HepG2 (cell line): Measurements from ENCODE around the gene MORF4L2. TPM values are rescaled to one million over a fixed set of nuclear protein-coding genes. Genes with fewer than 3 reads are reported as not detected.

Experiments used
- ATAD3A ChIP-seq: sonication (generic); formaldehyde crosslinking; IDR thresholded peaks from 2 replicates; pipeline ENCODE4 v1.4.0; 2020; ENCODE audit warnings: missing genetic modification reagents
- CEBPG ChIP-seq: IDR thresholded peaks from 2 replicates; pipeline ENCODE4 v1.6.1; 2016
- EP300 ChIP-seq, 3 experiments: sonication (generic) in 1 of 3; formaldehyde crosslinking in 1 of 3; IDR thresholded peaks; 2 replicates each; pipeline versions ENCODE4 v1.5.1 to v1.6.1; 2011 to 2020; ENCODE audit warnings: low read depth in 2 of 3, low read length in 2 of 3, borderline replicate concordance in 1 of 3, improper control_type of control experiment in 1 of 3, mild to moderate bottlenecking in 1 of 3, missing genetic modification reagents in 1 of 3, moderate library complexity in 1 of 3
- EZH2 ChIP-seq: conservative IDR thresholded peaks from 2 replicates; pipeline ENCODE4 v1.6.1; 2012; ENCODE audit warnings: mild to moderate bottlenecking, low read depth, low read length, moderate library complexity
- GABPB1 ChIP-seq: IDR thresholded peaks from 2 replicates; pipeline ENCODE4 v1.6.1; 2016; ENCODE audit warnings: mild to moderate bottlenecking, missing genetic modification reagents, moderate library complexity, missing compliant biosample characterization
- HDAC1 ChIP-seq: sonication (generic); formaldehyde crosslinking; IDR thresholded peaks from 2 replicates; pipeline ENCODE4 v1.5.1; 2020; ENCODE audit warnings: mild to moderate bottlenecking, missing genetic modification reagents
- HDAC2 ChIP-seq: sonication (generic); formaldehyde crosslinking; IDR thresholded peaks from 2 replicates; pipeline ENCODE4 v1.4.0; 2020; ENCODE audit warnings: missing genetic modification reagents
- HMGA1 ChIP-seq: sonication (generic); formaldehyde crosslinking; conservative IDR thresholded peaks from 2 replicates; pipeline ENCODE4 v1.4.0; 2020; ENCODE audit warnings: missing genetic modification reagents
- HNRNPLL ChIP-seq: fragments of 200-400 bp; formaldehyde crosslinking; IDR thresholded peaks from 2 replicates; pipeline ENCODE4 v1.6.1; 2017; ENCODE audit warnings: mild to moderate bottlenecking, low read depth, low read length; ENCODE audit not compliant: poor library complexity, severe bottlenecking
- MAX ChIP-seq: IDR thresholded peaks from 2 replicates; pipeline ENCODE4 v1.6.1; 2012; ENCODE audit warnings: inconsistent platforms
- MAZ ChIP-seq, 2 experiments: sonication (generic) in 1 of 2; formaldehyde crosslinking in 1 of 2; IDR thresholded peaks; 2 replicates each; pipeline versions ENCODE4 v1.5.0 to v1.6.1; 2012 to 2020; ENCODE audit warnings: low read depth in 2 of 2, mild to moderate bottlenecking in 2 of 2, borderline replicate concordance in 1 of 2, improper control_type of control experiment in 1 of 2, low read length in 1 of 2, missing genetic modification reagents in 1 of 2, moderate library complexity in 1 of 2
- MTERF4 ChIP-seq: sonication (generic); formaldehyde crosslinking; IDR thresholded peaks from 2 replicates; pipeline ENCODE4 v1.8.0; 2023; ENCODE audit warnings: mild to moderate bottlenecking, missing genetic modification reagents
- PHF20 ChIP-seq: sonication (generic); formaldehyde crosslinking; IDR thresholded peaks from 2 replicates; pipeline ENCODE4 v1.5.0; 2020; ENCODE audit warnings: mild to moderate bottlenecking, missing genetic modification reagents
- RNF2 ChIP-seq: fragments of 450-650 bp; conservative IDR thresholded peaks from 2 replicates; pipeline ENCODE4 v1.6.1; 2016; ENCODE audit warnings: low read depth
- SP1 ChIP-seq, 2 experiments: fragments of 450-650 bp in 1 of 2; sonication (generic) in 1 of 2; formaldehyde crosslinking in 1 of 2; IDR thresholded peaks; 2 replicates each; pipeline versions ENCODE4 v1.4.0 to v1.6.1; 2016 to 2020; ENCODE audit warnings: missing genetic modification reagents in 1 of 2
- TCF7 ChIP-seq: sonication (generic); IDR thresholded peaks from 2 replicates; pipeline ENCODE4 v1.6.1; 2016; ENCODE audit warnings: antibody characterized with exemption, low read depth
- WIZ ChIP-seq: sonication (generic); formaldehyde crosslinking; IDR thresholded peaks from 2 replicates; pipeline ENCODE4 v1.5.1; 2020; ENCODE audit warnings: mild to moderate bottlenecking, missing genetic modification reagents
- ZBTB33 ChIP-seq: sonication (generic); formaldehyde crosslinking; IDR thresholded peaks from 2 replicates; pipeline ENCODE4 v1.4.0; 2020; ENCODE audit warnings: missing genetic modification reagents
- ZFY ChIP-seq: sonication (generic); formaldehyde crosslinking; IDR thresholded peaks from 2 replicates; pipeline ENCODE4 v1.4.0; 2020; ENCODE audit warnings: missing genetic modification reagents
- ZNF281 ChIP-seq: sonication (generic); formaldehyde crosslinking; IDR thresholded peaks from 2 replicates; pipeline ENCODE4 v1.4.0; 2020; ENCODE audit warnings: missing genetic modification reagents, borderline replicate concordance
- ZNF740 ChIP-seq: sonication (generic); formaldehyde crosslinking; IDR thresholded peaks from 2 replicates; pipeline ENCODE4 v1.4.0; 2020; ENCODE audit warnings: missing genetic modification reagents
- ZSCAN30 ChIP-seq: sonication (generic); formaldehyde crosslinking; IDR thresholded peaks from 2 replicates; pipeline ENCODE4 v1.5.0; 2020; ENCODE audit warnings: mild to moderate bottlenecking, missing genetic modification reagents
- polyA plus RNA-seq, 8 experiments: library from polyadenylated mRNA; depleted of rRNA in 3 of 8; stranded (reverse) in 7 of 8; unstranded in 1 of 8; fragments of >200 nt; fragmentation: Illumina TruSeq in 4 of 8; extraction: Trizol in 4 of 8; gene quantifications; 2 replicates each; pipeline versions ENCODE4 v1.2.1 to v1.2.3, GENCODE V29; 2011 to 2016; ENCODE audit warnings: low read depth in 4 of 8, missing spikeins in 1 of 8, mixed read lengths in 1 of 8; ENCODE audit not compliant: insufficient read depth in 1 of 8
- total RNA-seq, 5 experiments: library from RNA; depleted of rRNA; stranded (reverse); fragments of >200 nt; fragmentation: Illumina TruSeq; extraction: Trizol; gene quantifications; 2 replicates each; pipeline ENCODE4 v1.2.3, GENCODE V29; 2016; ENCODE audit warnings: low read depth in 1 of 5

MORF4L2 gene
- total and polyA plus RNA-seq, 2 of the 13 experiments (the other 11 are each of a cell fraction or from before 2014, with no cell fraction given), result 358 to 469 TPM

GRCh38 chrX:103687073-103687695 lies 685 bp upstream of the MORF4L2 start (continued):
- TF ChIP-seq ZFY (CRISPR knock-in tag), result no peak; the same call in 1 of the 2 replicates
- no peak for TF ChIP-seq WIZ (CRISPR knock-in tag)
- peak; percentile 85 for TF ChIP-seq GABPB1 (CRISPR knock-in tag)
- TF ChIP-seq HMGA1 (CRISPR knock-in tag), result no peak
- peak; percentile 56; the same call in 1 of the 2 replicates for TF ChIP-seq MAZ (IDR thresholded peaks at IDR 0.05; ENCODE audit: borderline replicate concordance, low read depth, low read length)
- peak; percentile 18; the same call in 1 of the 2 replicates for TF ChIP-seq MAZ (CRISPR knock-in tag; IDR thresholded peaks at IDR 0.05; ENCODE audit: low read depth)
- no peak for TF ChIP-seq SP1 (IDR thresholded peaks at IDR 0.05)
- TF ChIP-seq SP1 (CRISPR knock-in tag; IDR thresholded peaks at IDR 0.05), result peak; percentile 39; the same call in 1 of the 2 replicates
- TF ChIP-seq ZNF281 (CRISPR knock-in tag), result peak; percentile 45; the same call in 1 of the 2 replicates
- TF ChIP-seq EP300 (IDR thresholded peaks at IDR 0.05; ENCODE audit: low read depth in 2 of 2, low read length in 2 of 2), result peak in 1 of 2 experiments; percentile 23; a peak in 2 of 4 replicates
- no peak for TF ChIP-seq EP300 (CRISPR knock-in tag; IDR thresholded peaks at IDR 0.05; ENCODE audit: borderline replicate concordance)
- peak; percentile 56; the same call in 1 of the 2 replicates for TF ChIP-seq HDAC1 (CRISPR knock-in tag)
- TF ChIP-seq ZBTB33 (CRISPR knock-in tag), result no peak
- no peak for TF ChIP-seq HDAC2 (CRISPR knock-in tag)
- TF ChIP-seq HNRNPLL, result peak; percentile 98
- TF ChIP-seq ATAD3A (CRISPR knock-in tag), result no peak
- TF ChIP-seq PHF20 (CRISPR knock-in tag), result peak; percentile 50; the same call in 1 of the 2 replicates
- TF ChIP-seq ZNF740 (CRISPR knock-in tag), result peak; percentile 90; the same call in 1 of the 2 replicates
- TF ChIP-seq MAX, result peak; percentile 83; the same call in 1 of the 2 replicates
- TF ChIP-seq MTERF4, result 0 out of 2 replicates have a peak, but pooled peaks have one; percentile 62
- TF ChIP-seq EZH2, result no peak
- peak; percentile 63 for TF ChIP-seq CEBPG (CRISPR knock-in tag)
- TF ChIP-seq TCF7, result no peak
- 0 out of 2 replicates have a peak, but pooled peaks have one; percentile 60 for TF ChIP-seq ZSCAN30 (CRISPR knock-in tag)
- no peak for TF ChIP-seq RNF2
